HG02642 (cell line): ENCODE results near the gene MLPH.

Experiments used
- ATAC-seq: cut with Tn5 transposase; IDR thresholded peaks from one replicate; pipeline ENCODE4 v1.9.1; 2021; ENCODE audit warnings: mild to moderate bottlenecking; ENCODE audit not compliant: unreplicated experiment, poor library complexity

The MLPH gene

DNA sequence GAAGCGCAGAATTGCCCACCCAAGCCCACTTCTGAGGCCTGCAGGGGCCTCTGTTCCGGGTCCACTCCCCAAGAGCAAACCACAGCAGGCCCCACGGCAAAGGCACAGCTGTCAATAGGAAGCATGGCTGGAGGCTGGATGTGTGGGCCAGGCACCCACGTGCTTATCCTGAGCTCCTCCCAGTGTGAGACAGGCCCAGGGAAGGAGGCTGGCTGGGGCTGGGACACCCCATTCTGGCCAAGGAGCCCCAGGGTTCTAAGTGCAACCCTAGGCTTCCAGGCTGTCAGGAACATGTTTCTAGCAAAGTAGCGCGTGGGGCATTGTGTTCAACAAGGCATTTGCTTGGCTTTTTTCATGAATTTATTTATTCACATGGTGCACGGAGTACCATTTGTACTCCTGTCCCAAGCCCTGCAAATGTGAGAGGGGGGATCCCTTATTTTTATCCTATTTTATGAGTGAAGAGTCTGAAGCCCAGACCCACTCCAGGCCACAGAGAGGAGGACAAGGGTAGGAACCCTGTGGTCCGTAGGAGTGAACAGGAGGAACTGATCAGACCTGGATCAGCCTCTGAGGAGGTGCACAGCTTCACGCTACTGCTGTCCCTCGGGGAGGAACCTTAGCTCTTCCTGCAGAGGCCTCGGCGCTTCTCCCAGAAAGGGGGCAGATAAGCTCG is 109.6 kb downstream of the MLPH start:
- no peak for ATAC-seq

DNA sequence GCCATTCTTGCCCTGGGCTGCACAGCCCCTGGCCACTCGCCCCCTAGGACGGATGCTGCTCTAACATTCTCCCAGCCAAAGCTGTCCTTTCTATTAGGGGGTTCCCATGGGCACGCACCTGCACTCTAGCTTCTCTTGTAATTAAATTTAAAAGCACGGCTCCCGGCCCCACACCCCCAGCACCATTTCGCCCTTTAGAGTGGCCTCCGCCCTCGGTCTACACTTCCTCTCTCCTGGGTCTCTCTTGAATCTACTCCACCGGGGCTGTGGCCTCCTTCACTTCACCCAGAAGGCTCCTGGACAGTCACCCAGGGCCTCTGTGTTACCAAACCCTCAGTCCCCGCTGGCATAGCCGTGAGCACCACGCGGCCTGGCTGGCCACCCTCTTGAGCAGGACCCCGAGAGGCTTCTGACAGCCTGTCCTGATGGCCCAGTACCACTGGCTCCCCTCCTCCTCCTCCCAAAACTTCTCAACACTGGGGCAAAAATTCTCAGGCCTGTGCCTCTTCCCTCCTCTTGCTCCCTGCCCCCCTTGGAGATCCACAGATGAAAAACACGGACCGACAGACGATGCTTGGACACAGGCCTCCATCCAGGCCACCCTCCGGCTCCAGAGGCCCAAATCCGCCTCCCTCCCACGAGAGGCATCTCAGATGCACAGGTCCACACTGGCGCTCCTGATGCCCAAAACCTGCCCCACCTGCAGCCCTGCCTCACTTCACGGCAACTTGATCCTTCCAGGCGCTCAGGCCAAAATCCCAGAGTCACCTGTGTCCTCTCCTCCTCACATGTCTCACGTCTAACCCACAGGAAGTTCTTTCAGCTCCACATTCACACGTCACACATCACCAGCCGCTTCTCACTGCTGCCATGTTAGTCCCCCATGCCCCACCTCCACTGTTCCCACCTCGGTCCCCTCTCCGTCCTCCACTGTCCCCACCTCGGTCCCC is 110.4 kb downstream of the MLPH start:
- ATAC-seq, result no peak

DNA sequence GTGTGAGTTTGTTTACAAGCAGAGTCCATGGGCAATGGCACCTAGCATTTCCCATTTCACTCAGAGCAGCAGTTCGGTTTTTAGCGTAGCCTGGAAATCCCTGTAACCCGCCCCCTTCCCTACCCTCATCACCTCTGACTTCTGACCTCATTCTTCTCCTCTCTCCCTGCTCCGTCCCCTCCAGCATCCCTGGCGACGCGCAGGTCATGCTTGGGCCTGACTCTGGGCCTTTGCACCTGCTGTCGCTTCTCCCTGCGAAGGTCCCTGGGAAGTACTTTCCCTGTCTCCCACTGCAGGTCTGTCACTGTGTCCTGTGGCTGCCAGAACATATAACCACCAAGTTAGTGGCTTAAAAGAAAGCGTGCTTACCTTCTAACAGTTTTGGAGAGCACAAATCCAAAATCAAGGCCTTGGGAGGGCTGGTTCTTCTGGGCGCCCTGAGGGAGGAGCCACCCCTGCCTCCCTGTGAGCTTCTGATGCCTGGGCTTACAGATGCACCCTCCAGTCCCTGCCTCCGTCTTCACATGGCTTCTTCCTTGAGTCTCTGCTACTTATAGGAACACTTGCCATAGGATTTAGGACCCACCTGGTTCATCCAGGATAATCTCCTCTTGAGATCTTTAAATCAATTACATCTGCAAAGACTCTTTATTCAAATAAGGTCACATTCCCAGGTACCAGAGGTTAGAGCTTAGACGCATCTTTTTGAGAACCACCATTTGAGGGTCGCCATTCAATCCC is 111.6 kb downstream of the MLPH start:
- no peak for ATAC-seq

DNA sequence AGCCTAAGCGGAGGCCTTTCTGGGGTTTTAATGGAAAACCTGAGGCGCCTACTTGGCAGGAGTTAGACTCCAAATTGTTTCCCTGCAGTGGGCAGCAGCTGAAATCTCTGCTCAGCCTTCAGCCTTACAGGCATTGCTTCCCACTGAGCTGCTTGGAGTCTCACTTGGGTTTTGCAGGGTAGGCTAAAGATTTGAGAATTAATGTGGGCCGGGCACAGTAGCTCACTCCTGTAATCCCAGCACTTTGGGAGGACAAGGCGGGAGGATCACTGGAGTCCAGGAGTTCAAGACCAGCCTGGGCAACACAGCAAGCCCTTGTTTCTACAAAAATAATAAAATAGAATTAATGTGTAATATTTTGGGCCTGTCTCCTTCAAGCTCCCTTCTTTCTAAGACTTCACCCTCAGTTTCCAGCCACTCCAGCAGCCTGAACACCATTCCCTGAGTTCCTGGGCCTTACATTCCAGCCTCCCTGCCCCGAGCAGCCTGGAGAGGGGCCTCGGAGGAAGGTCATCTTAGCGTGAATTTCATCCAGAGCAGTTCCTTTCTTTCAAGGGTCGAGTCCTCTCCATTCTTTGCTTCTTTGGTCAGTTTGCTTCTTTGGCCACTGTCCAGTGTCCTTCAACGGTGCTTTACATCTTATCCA is 112.5 kb downstream of the MLPH start:
- no peak for ATAC-seq

DNA sequence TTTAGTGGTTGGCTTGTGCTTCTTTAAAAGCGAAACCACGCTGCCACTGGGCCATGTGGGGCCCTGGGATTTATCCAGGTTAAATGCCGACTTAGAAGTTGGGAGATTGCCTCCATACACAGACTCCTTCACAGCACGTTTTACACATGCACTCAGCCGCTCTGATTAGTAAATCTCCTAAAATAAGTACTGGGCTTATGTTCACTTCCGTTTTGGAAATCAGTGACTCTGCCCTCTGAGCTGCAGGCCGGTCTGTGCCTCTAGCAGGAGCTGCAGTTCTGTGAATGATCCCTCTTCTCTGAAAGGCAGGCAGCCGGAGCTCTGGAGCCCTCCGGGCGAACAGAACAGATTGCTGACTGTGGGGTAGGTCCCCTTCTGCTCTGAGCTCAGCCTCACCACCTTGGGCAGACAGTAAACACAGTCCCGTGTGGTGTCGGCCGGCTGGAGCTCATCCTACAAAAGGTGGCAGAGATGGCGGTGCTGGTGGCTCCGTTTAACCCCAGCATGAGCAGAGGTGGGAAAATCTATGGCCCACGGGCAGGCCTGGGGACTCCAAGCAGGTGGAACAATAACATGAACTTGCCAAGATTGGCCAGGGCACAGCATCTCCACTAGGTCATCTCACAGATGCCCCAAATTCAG is 113.3 kb downstream of the MLPH start:
- ATAC-seq, result no peak

DNA sequence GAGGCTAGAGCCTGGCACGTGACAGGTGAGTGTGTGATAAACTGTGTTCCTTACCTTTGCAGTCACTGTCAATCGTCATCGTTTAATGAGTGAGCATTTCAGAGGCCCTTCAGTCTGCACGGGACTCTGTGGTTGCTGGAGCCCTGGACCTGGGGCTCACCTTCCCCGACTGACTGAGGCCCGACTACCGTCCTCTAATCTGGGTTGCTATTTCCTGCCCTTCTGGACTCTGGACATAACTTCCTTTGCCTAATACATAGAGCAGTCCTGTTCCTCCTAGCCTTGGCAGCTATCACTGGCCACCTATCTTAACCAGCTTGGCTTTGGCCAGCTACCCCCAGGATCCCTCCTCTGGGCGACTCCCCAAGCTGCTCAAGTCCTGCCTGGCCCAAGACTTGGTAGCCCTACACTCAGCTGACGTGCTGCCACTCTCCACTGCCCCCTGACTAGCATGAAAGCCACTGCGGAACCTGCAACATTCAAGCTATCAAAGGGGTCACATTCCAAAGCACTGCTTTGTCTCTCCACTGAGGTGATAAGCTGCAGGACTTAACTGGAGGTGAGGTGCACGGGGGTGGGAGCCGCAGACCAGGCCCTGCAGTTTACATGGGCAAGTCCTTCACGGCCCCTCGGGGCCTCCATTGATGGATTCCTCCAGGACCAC is 114.5 kb downstream of the MLPH start:
- ATAC-seq, result no peak

DNA sequence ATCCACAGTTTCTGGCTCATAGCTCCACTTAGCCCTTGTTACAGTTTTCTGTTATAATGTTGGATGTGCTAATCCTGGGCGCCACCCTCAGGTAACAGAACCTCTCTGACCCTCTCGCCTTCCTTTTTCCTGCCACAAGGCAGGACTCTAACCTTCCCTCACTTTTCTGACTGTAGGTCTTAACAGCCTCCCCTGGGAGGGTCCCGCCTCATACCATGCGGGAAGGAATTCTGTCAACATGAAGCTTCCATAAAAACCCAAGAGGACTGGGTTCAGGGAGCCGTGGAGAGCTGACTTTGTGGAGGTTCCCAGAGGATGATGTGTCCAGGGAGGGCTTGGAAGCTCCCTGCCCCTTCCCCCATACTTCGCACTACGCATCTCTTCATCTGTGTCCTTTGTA is 115.4 kb downstream of the MLPH start:
- ATAC-seq, result no peak

DNA sequence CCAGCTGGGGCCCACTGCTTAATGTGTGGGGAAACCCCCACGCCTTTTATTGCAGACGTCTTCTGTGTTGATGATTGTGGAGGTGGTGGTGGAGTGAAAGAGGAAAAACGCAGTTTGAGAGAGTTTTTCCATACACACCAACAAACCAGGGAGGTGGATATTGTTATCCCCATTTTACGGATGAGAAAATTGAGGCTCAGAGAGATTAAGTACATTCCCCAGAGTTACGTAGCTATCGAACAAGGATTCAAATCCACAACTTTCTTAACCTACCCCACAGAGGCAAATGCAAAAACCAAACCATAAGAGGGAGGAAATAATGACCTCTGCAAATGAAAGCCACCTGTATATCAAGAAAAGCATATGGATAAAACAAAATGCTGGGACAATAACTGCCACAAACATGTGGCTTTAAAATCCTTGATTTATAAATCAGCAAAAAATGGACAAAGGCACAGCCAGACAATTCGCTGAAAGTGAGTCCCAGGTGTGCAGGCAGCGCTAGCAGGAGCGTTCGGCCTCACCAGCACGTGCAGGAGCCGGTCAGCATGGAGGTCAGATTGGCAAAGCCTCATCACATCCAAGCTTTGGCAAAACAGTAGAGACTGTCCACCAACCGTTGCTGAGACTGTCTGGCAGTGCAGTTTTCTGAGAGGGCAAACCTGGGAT is 116.1 kb downstream of the MLPH start:
- ATAC-seq, result no peak

DNA sequence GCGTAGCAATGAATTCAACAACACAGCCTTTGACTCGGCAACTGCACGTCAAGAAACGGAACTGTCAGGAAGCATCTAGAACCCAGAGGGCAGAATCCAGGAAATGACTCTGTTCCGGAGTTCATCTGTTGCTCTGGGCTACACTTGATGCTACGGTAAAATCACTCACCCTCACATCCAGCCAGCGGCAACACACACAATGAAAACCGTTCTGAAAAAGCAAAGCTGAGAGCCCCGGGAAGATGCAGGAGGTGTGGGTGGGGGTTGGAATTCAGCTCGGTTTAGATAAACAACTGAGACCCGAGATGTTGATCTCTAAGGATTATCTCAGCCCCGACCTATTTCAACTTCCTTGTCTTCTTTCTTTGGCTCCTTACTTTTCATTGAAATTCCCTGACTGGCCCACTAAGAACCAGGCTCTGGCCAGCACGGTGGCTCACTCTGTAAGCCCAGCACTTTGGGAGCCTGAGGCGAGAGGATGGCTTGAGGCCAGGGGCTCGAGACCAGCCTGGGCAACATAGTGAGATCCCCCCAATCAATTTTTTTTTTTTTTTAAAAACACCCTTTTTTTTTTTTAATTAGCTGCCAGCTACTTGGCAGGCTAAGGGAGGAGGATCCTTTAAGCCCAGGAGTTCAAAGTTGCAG is 116.8 kb downstream of the MLPH start:
- ATAC-seq, result no peak

DNA sequence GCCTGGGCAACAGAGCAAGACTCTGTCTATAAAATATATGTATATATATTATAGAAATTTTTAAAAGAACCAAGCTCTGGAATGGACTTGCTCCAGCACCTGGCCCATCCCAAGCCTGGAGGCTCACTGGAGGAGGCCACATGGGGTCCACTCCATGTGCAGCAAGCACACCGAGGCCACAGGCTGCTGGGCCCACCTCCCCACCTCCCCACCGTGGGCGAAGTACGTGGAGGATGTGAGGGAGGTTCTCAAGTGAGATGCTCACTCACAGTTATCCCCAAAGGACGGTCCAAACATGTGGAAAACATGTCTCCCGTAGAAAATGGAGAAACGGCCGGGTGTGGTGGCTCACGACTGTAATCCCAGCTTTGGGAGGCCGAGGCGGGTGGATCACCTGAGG is 117.3 kb downstream of the MLPH start:
- no peak for ATAC-seq
